Caco-2 (cell line): ENCODE results near the gene CCDC28B. TPM values are rescaled to one million over a fixed set of nuclear protein-coding genes. Genes with fewer than 3 reads are reported as not detected.

Source experiments
- BruUV-seq: library from RNA; stranded (reverse); fragments of 400-500 nt; replicated peaks from 2 replicates; lab custom pipeline; 2021; lab: Mats Ljungman, UMichigan
- CTCF ChIA-PET: fragments of 300-600 bp; sonication (Branson Sonifier 250); formaldehyde crosslinking; loops from one replicate; lab custom pipeline; 2022; ENCODE audit warnings: antibody characterized with exemption; lab: Charles Lee
- POLR2A ChIA-PET: fragments of 300-600 bp; sonication (Branson Sonifier 250); formaldehyde crosslinking; loops from one replicate; lab custom pipeline; 2022; ENCODE audit warnings: antibody characterized with exemption; lab: Charles Lee
- DNase-seq, 2 experiments: peaks; one replicate each; pipeline versions ENCODE4 v3.0.0 to v3.0.0-alpha.2; 2020 to 2022
- H3K27me3 ChIP-seq: replicated peaks from 2 replicates; pipeline ENCODE4 v1.6.0; 2011; ENCODE audit warnings: low read length; ENCODE audit not compliant: control insufficient read depth, insufficient read depth
- H3K36me3 ChIP-seq: 2 replicates; pipeline ENCODE4 v1.5.1; 2011; ENCODE audit warnings: low read length; ENCODE audit not compliant: control insufficient read depth, insufficient read depth
- H3K4me1 ChIP-seq: fragments of 250-450 bp; sonication (Bioruptor Pico); 2 replicates; pipeline ENCODE4 v1.5.1; 2020; ENCODE audit warnings: mild to moderate bottlenecking
- H3K4me3 ChIP-seq: 2 replicates; pipeline ENCODE4 v1.5.1; 2011; ENCODE audit warnings: low read depth, mild to moderate bottlenecking, control low read depth, low read length
- H3K9me3 ChIP-seq: fragments of 250-450 bp; sonication (Bioruptor Pico); 2 replicates; pipeline ENCODE4 v1.5.1; 2020; ENCODE audit warnings: mild to moderate bottlenecking, moderate library complexity
- H3K27ac Mint-ChIP-seq: one replicate; pipeline ENCODE4 v1.8.0; 2022; ENCODE audit warnings: mixed read lengths; ENCODE audit not compliant: unreplicated experiment
- H3K27me3 Mint-ChIP-seq: one replicate; pipeline ENCODE4 v1.8.0; 2022; ENCODE audit warnings: mixed read lengths; ENCODE audit not compliant: insufficient read depth, unreplicated experiment
- H3K36me3 Mint-ChIP-seq: one replicate; pipeline ENCODE4 v1.8.0; 2022; ENCODE audit warnings: mild to moderate bottlenecking, mixed read lengths; ENCODE audit not compliant: insufficient read depth, unreplicated experiment
- H3K4me1 Mint-ChIP-seq: one replicate; pipeline ENCODE4 v1.8.0; 2022; ENCODE audit warnings: low read depth, mixed read lengths; ENCODE audit not compliant: unreplicated experiment
- H3K4me3 Mint-ChIP-seq: one replicate; pipeline ENCODE4 v1.8.0; 2022; ENCODE audit warnings: mild to moderate bottlenecking, moderate library complexity, mixed read lengths; ENCODE audit not compliant: unreplicated experiment
- H3K9me3 Mint-ChIP-seq: one replicate; pipeline ENCODE4 v1.8.0; 2022; ENCODE audit warnings: mixed read lengths; ENCODE audit not compliant: unreplicated experiment
- CTCF ChIP-seq, 2 experiments: fragments of 200-600 bp in 1 of 2; IDR thresholded peaks; 1 replicate in 1 of 2; 2 replicates in 1 of 2; pipeline versions ENCODE4 v1.5.1 to v1.8.0; 2011 to 2022; ENCODE audit warnings: antibody characterized with exemption in 1 of 2, control low read depth in 1 of 2, inconsistent platforms in 1 of 2, low read depth in 1 of 2, low read length in 1 of 2, mild to moderate bottlenecking in 1 of 2, moderate library complexity in 1 of 2; ENCODE audit not compliant: insufficient read depth in 1 of 2, severe bottlenecking in 1 of 2, unreplicated experiment in 1 of 2
- intact Hi-C: fragments of 100-400 bp; cut with micrococcal nuclease; formaldehyde crosslinking; loops from one replicate; pipeline ENCODE4 v1.10.0; 2022; ENCODE audit not compliant: unreplicated experiment
- total RNA-seq: library from RNA; stranded (reverse); gene quantifications from 2 replicates; pipeline ENCODE4 v1.2.3, GENCODE V29; 2022

Gene CCDC28B
- total RNA-seq, 1 experiment from 2014 or later: 3.9 TPM

GRCh38 chr1:32250893-32251716 is 50.7 kb downstream of the CCDC28B start, which contains the start of gene LCK:
Gene LCK, plus strand, starts transcription at chr1:32251265. Its CDS starts 23,065 bp downstream, at chr1:32274330.
- Mint-ChIP-seq H3K27me3 (no peaks in the 10 kb centered on the region), H3K36me3 (no peaks in the 10 kb centered on the region), H3K27ac (no peak within 1 kb of the TSS), H3K9me3 (no peaks in the 10 kb centered on the region), H3K4me1 (no peaks in the 10 kb centered on the region), H3K4me3 (no peak within 1 kb of the TSS)
- intact Hi-C loops: no loop called here
- no peaks in the 10 kb centered on the region for H3K27me3 ChIP-seq
- ChIA-PET POLR2A (interaction anchor here (0.6 kb wide), 1 partner anchor 25 kb away, joined by 4 read pairs; no protein-coding TSS in a partner anchor), CTCF (no interaction called here)
- no peaks in the 10 kb centered on the region for H3K36me3 ChIP-seq
- no peaks in the 10 kb centered on the region for H3K9me3 ChIP-seq
- TF ChIP-seq CTCF (IDR thresholded peaks at IDR 0.05; ENCODE audit: insufficient read depth in 1 of 2, low read depth in 1 of 2, low read length in 1 of 2, severe bottlenecking in 1 of 2, unreplicated experiment in 1 of 2): no peak
- no peaks in the 10 kb centered on the region for H3K4me1 ChIP-seq
- no peak within 1 kb of the TSS for H3K4me3 ChIP-seq
- BruUV-seq: no TSS peak
- DNase-seq: no peak

Other genes with a start within 250 kb of the CCDC28B start
- gene KHDRBS1, start 186.7 kb upstream of the CCDC28B start, total RNA-seq: 131 and 137 TPM in 2 replicates
- 9.8 and 12.1 TPM in 2 replicates for gene TMEM39B, start 127.7 kb upstream of the CCDC28B start, total RNA-seq
- 49.8 and 52.8 TPM in 2 replicates for gene KPNA6, start 92.5 kb upstream of the CCDC28B start, total RNA-seq
- gene TXLNA, start 20.9 kb upstream of the CCDC28B start, total RNA-seq: 33.2 and 35.0 TPM in 2 replicates
- 3.4 and 3.5 TPM in 2 replicates for gene IQCC, start 5.1 kb downstream of the CCDC28B start, total RNA-seq
- not detected in 2 replicates for gene DCDC2B, start 8.5 kb downstream of the CCDC28B start, total RNA-seq
- gene TMEM234, start 21.8 kb downstream of the CCDC28B start, total RNA-seq: 11.5 and 12.0 TPM in 2 replicates
- 128 and 153 TPM in 2 replicates for gene EIF3I, start 21.8 kb downstream of the CCDC28B start, total RNA-seq
- gene FAM167B, start 46.6 kb downstream of the CCDC28B start, total RNA-seq: 0.34 and 0.70 TPM in 2 replicates
- gene LCK, start 50.7 kb downstream of the CCDC28B start, total RNA-seq: 0.39 TPM in 1 of 2 replicates, not detected in the other
- 116 and 117 TPM in 2 replicates for gene HDAC1, start 91.5 kb downstream of the CCDC28B start, total RNA-seq
- 150 and 159 TPM in 2 replicates for gene MARCKSL1, start 135.6 kb downstream of the CCDC28B start, total RNA-seq
- 2.1 and 2.6 TPM in 2 replicates for gene FAM229A, start 161.9 kb downstream of the CCDC28B start, total RNA-seq
- 2.5 and 2.6 TPM in 2 replicates for gene TSSK3, start 161.9 kb downstream of the CCDC28B start, total RNA-seq
- 32.5 and 33.2 TPM in 2 replicates for gene BSDC1, start 193.8 kb downstream of the CCDC28B start, total RNA-seq